HG02870 (cell line): ENCODE measurements around the gene PLA2G4C.
"Not testable (repeated sequence)": the region's sequence is repeated elsewhere in the genome, so short reads cannot be mapped to it uniquely, and the experiment has no call there.

Experiments
- ATAC-seq: cut with Tn5 transposase; IDR thresholded peaks from one replicate; pipeline ENCODE4 v1.9.1; 2021; ENCODE audit warnings: mild to moderate bottlenecking, moderate library complexity; ENCODE audit not compliant: unreplicated experiment

The PLA2G4C gene

GRCh38 chr19:48113190-48113917 lies 2.7 kb upstream of the PLA2G4C start:
- no peak for ATAC-seq

GRCh38 chr19:48111280-48111679 lies 663 bp upstream of the PLA2G4C start:
- ATAC-seq, result no peak

GRCh38 chr19:48108997-48109782 lies 1.4 kb downstream of the PLA2G4C start:
- no peak for ATAC-seq

- ATAC-seq, result no peak
These were observed 6.7 kb downstream of the PLA2G4C start for GRCh38 chr19:48103922-48104321.

GRCh38 chr19:48102870-48103751 lies 7.5 kb downstream of the PLA2G4C start:
- no peak for ATAC-seq

GRCh38 chr19:48095612-48096175 lies 14.9 kb downstream of the PLA2G4C start:
- ATAC-seq, result no peak

- no peak for ATAC-seq
These were observed 15.8 kb downstream of the PLA2G4C start for GRCh38 chr19:48094855-48095203.

GRCh38 chr19:48094129-48094854 lies 16.3 kb downstream of the PLA2G4C start:
- ATAC-seq, result no peak

GRCh38 chr19:48091111-48091718 lies 19.4 kb downstream of the PLA2G4C start:
- not testable (repeated sequence) for ATAC-seq

GRCh38 chr19:48090281-48090802 lies 20.3 kb downstream of the PLA2G4C start:
- ATAC-seq, result no peak

- ATAC-seq, result not testable (repeated sequence)
These were observed 21.6 kb downstream of the PLA2G4C start for GRCh38 chr19:48088991-48089390.

GRCh38 chr19:48085904-48086864 lies 24.4 kb downstream of the PLA2G4C start:
- ATAC-seq, result no peak

- no peak for ATAC-seq
These were observed 25.5 kb downstream of the PLA2G4C start for GRCh38 chr19:48085076-48085475.

GRCh38 chr19:48081106-48081505 lies 29.5 kb downstream of the PLA2G4C start:
- no peak for ATAC-seq

GRCh38 chr19:48070177-48070769 lies 40.3 kb downstream of the PLA2G4C start:
- not testable (repeated sequence) for ATAC-seq

GRCh38 chr19:48069435-48069834 lies 41.2 kb downstream of the PLA2G4C start:
- ATAC-seq, result no peak

GRCh38 chr19:48064509-48064908 lies 46.1 kb downstream of the PLA2G4C start:
- no peak for ATAC-seq
